ENCODE measurements around the gene RRM1.

Gene RRM1

GRCh38 chr11:4076774-4077173 lies 17.8 kb upstream of the RRM1 start:
- no peak overlapping the region for H3K4ac ChIP-seq (ENCODE audit: low read depth, low read length)
- no peak overlapping the region for H3K18ac ChIP-seq (ENCODE audit: low read length)
- WGBS (ENCODE audit: extremely low coverage, insufficient coverage, insufficient read length): no CpG with 5 or more reads among the region's 1 CpG
- H4K12ac ChIP-seq (ENCODE audit: low read depth, low read length): no peak overlapping the region
- H3K79me2 ChIP-seq (ENCODE audit: control insufficient read depth, insufficient read depth, low read length, poor library complexity): no peaks in the 10 kb centered on the region
- H3K27ac ChIP-seq (ENCODE audit: low read depth, low read length): no peak overlapping the region
- H3K23ac ChIP-seq (ENCODE audit: low read length): no peak overlapping the region
- H2AFZ ChIP-seq (ENCODE audit: insufficient read depth, low read length, poor library complexity): no peak overlapping the region
- no peak overlapping the region for H2BK120ac ChIP-seq (ENCODE audit: insufficient read depth, low read length, poor library complexity)
- H2BK5ac ChIP-seq (ENCODE audit: low read depth, low read length, poor library complexity): no peak overlapping the region
- no peak overlapping the region for H2BK12ac ChIP-seq (ENCODE audit: low read length)
- no peak overlapping the region for H3K4me3 ChIP-seq (ENCODE audit: low read depth, low read length)
- no peak overlapping the region for H3K14ac ChIP-seq (ENCODE audit: low read length)
- H2AK5ac ChIP-seq (ENCODE audit: low read length): no peak overlapping the region
- H3K79me1 ChIP-seq (ENCODE audit: low read length): no peaks in the 10 kb centered on the region
- no peak overlapping the region for H4K8ac ChIP-seq (ENCODE audit: low read depth, low read length)
- no peak overlapping the region for H3K9ac ChIP-seq (ENCODE audit: low read length)
- H3K4me2 ChIP-seq (ENCODE audit: low read length): no peak overlapping the region
- DNase-seq: no peak
- peaks cover 3 to 6% of the 10 kb centered on the region in 2 experiments for H3K4me1 ChIP-seq (ENCODE audit: control insufficient read depth in 1 of 2, insufficient read depth in 2 of 2, low read length in 2 of 2)
- H3K9me3 ChIP-seq (ENCODE audit: insufficient read depth, low read depth, low read length): no peaks in the 10 kb centered on the region
- H4K91ac ChIP-seq (ENCODE audit: low read depth, low read length): no peak overlapping the region
- H3K36me3 ChIP-seq (ENCODE audit: control insufficient read depth in 1 of 2, insufficient read depth in 2 of 2, low read length in 2 of 2): no peaks in the 10 kb centered on the region
- H3K27me3 ChIP-seq (ENCODE audit: insufficient read depth, low read length): no peaks in the 10 kb centered on the region

GRCh38 chr11:4083198-4083597 lies 11.4 kb upstream of the RRM1 start:
- H3K27ac ChIP-seq (ENCODE audit: low read depth, low read length): no peak overlapping the region
- no CpG with 5 or more reads among the region's 9 CpGs for WGBS (ENCODE audit: extremely low coverage, insufficient coverage, insufficient read length)
- H2BK120ac ChIP-seq (ENCODE audit: insufficient read depth, low read length, poor library complexity): no peak overlapping the region
- peaks cover 4 to 10% of the 10 kb centered on the region in 2 experiments for H3K36me3 ChIP-seq (ENCODE audit: control insufficient read depth in 1 of 2, insufficient read depth in 2 of 2, low read length in 2 of 2)
- no peak overlapping the region for H3K18ac ChIP-seq (ENCODE audit: low read length)
- no peak overlapping the region for H3K4ac ChIP-seq (ENCODE audit: low read depth, low read length)
- H2BK12ac ChIP-seq (ENCODE audit: low read length): no peak overlapping the region
- H4K91ac ChIP-seq (ENCODE audit: low read depth, low read length): no peak overlapping the region
- no peak overlapping the region for H2AFZ ChIP-seq (ENCODE audit: insufficient read depth, low read length, poor library complexity)
- H3K79me2 ChIP-seq (ENCODE audit: control insufficient read depth, insufficient read depth, low read length, poor library complexity): no peaks in the 10 kb centered on the region
- no peak for DNase-seq
- no peaks in the 10 kb centered on the region for H3K79me1 ChIP-seq (ENCODE audit: low read length)
- H3K9ac ChIP-seq (ENCODE audit: low read length): no peak overlapping the region
- H3K4me3 ChIP-seq (ENCODE audit: low read depth, low read length): no peak overlapping the region
- H3K14ac ChIP-seq (ENCODE audit: low read length): no peak overlapping the region
- H3K27me3 ChIP-seq (ENCODE audit: insufficient read depth, low read length): no peaks in the 10 kb centered on the region
- no peak overlapping the region for H2AK5ac ChIP-seq (ENCODE audit: low read length)
- peaks cover 0 to 2% of the 10 kb centered on the region in 2 experiments for H3K4me1 ChIP-seq (ENCODE audit: control insufficient read depth in 1 of 2, insufficient read depth in 2 of 2, low read length in 2 of 2)
- H2BK5ac ChIP-seq (ENCODE audit: low read depth, low read length, poor library complexity): no peak overlapping the region
- no peak overlapping the region for H4K12ac ChIP-seq (ENCODE audit: low read depth, low read length)
- no peak overlapping the region for H3K23ac ChIP-seq (ENCODE audit: low read length)
- no peaks in the 10 kb centered on the region for H3K9me3 ChIP-seq (ENCODE audit: insufficient read depth, low read depth, low read length)
- H3K4me2 ChIP-seq (ENCODE audit: low read length): no peak overlapping the region
- no peak overlapping the region for H4K8ac ChIP-seq (ENCODE audit: low read depth, low read length)

GRCh38 chr11:4084406-4085125 lies 10.0 kb upstream of the RRM1 start:
- no peak overlapping the region for H3K4ac ChIP-seq (ENCODE audit: low read depth, low read length)
- H3K79me2 ChIP-seq (ENCODE audit: control insufficient read depth, insufficient read depth, low read length, poor library complexity): no peaks in the 10 kb centered on the region
- no peak overlapping the region for H2AK5ac ChIP-seq (ENCODE audit: low read length)
- peaks cover 4 to 10% of the 10 kb centered on the region in 2 experiments for H3K36me3 ChIP-seq (ENCODE audit: control insufficient read depth in 1 of 2, insufficient read depth in 2 of 2, low read length in 2 of 2)
- no peaks in the 10 kb centered on the region for H3K27me3 ChIP-seq (ENCODE audit: insufficient read depth, low read length)
- no peak for DNase-seq
- no peak overlapping the region for H4K12ac ChIP-seq (ENCODE audit: low read depth, low read length)
- H3K18ac ChIP-seq (ENCODE audit: low read length): no peak overlapping the region
- no peaks in the 10 kb centered on the region for H3K79me1 ChIP-seq (ENCODE audit: low read length)
- WGBS (ENCODE audit: extremely low coverage, insufficient coverage, insufficient read length): no CpG with 5 or more reads among the region's 12 CpGs
- no peaks in the 10 kb centered on the region for H3K9me3 ChIP-seq (ENCODE audit: insufficient read depth, low read depth, low read length)
- H2BK12ac ChIP-seq (ENCODE audit: low read length): no peak overlapping the region
- H4K8ac ChIP-seq (ENCODE audit: low read depth, low read length): no peak overlapping the region
- no peak overlapping the region for H4K91ac ChIP-seq (ENCODE audit: low read depth, low read length)
- no peak overlapping the region for H3K4me3 ChIP-seq (ENCODE audit: low read depth, low read length)
- no peak overlapping the region for H3K9ac ChIP-seq (ENCODE audit: low read length)
- no peak overlapping the region for H3K23ac ChIP-seq (ENCODE audit: low read length)
- no peak overlapping the region for H3K4me2 ChIP-seq (ENCODE audit: low read length)
- H2AFZ ChIP-seq (ENCODE audit: insufficient read depth, low read length, poor library complexity): no peak overlapping the region
- H3K14ac ChIP-seq (ENCODE audit: low read length): no peak overlapping the region
- no peak overlapping the region for H3K27ac ChIP-seq (ENCODE audit: low read depth, low read length)
- peaks cover 0 to 2% of the 10 kb centered on the region in 2 experiments for H3K4me1 ChIP-seq (ENCODE audit: control insufficient read depth in 1 of 2, insufficient read depth in 2 of 2, low read length in 2 of 2)
- no peak overlapping the region for H2BK5ac ChIP-seq (ENCODE audit: low read depth, low read length, poor library complexity)
- H2BK120ac ChIP-seq (ENCODE audit: insufficient read depth, low read length, poor library complexity): no peak overlapping the region

GRCh38 chr11:4085575-4085974 lies 9.0 kb upstream of the RRM1 start:
- Histone ChIP-seq H3K4ac (ENCODE audit: low read depth, low read length) (no peak overlapping the region), H4K8ac (ENCODE audit: low read depth, low read length) (no peak overlapping the region), H3K4me3 (ENCODE audit: low read depth, low read length) (no peak overlapping the region), H3K27me3 (ENCODE audit: insufficient read depth, low read length) (no peaks in the 10 kb centered on the region), H2BK120ac (ENCODE audit: insufficient read depth, low read length, poor library complexity) (no peak overlapping the region), H3K79me1 (ENCODE audit: low read length) (no peaks in the 10 kb centered on the region), H3K23ac (ENCODE audit: low read length) (no peak overlapping the region), H3K18ac (ENCODE audit: low read length) (no peak overlapping the region), H2AFZ (ENCODE audit: insufficient read depth, low read length, poor library complexity) (no peak overlapping the region), H2AK5ac (ENCODE audit: low read length) (no peak overlapping the region), H3K14ac (ENCODE audit: low read length) (no peak overlapping the region), H4K12ac (ENCODE audit: low read depth, low read length) (no peak overlapping the region), H4K91ac (ENCODE audit: low read depth, low read length) (no peak overlapping the region), H3K79me2 (ENCODE audit: control insufficient read depth, insufficient read depth, low read length, poor library complexity) (no peaks in the 10 kb centered on the region), H2BK5ac (ENCODE audit: low read depth, low read length, poor library complexity) (no peak overlapping the region), H3K4me1 (ENCODE audit: control insufficient read depth in 1 of 2, insufficient read depth in 2 of 2, low read length in 2 of 2) (peaks cover 0 to 4% of the 10 kb centered on the region in 2 experiments), H3K9me3 (ENCODE audit: insufficient read depth, low read depth, low read length) (no peaks in the 10 kb centered on the region), H3K9ac (ENCODE audit: low read length) (no peak overlapping the region), H2BK12ac (ENCODE audit: low read length) (no peak overlapping the region), H3K36me3 (ENCODE audit: control insufficient read depth in 1 of 2, insufficient read depth in 2 of 2, low read length in 2 of 2) (peaks cover 4 to 10% of the 10 kb centered on the region in 2 experiments), H3K27ac (ENCODE audit: low read depth, low read length) (no peak overlapping the region), H3K4me2 (ENCODE audit: low read length) (no peak overlapping the region)
- no peak for DNase-seq
